T-helper 1 cell treated with Interleukin-12 subunit alpha and Interleukin-12 subunit beta and Interleukin-4 antibody, amounts not matched to agents 30 ng/mL and 1 ng/mL, for 36 hours (primary cell): ENCODE results near the gene RWDD3. TPM values are rescaled to one million over a fixed set of nuclear protein-coding genes. Genes with fewer than 3 reads are reported as not detected.

Experiments
- intact Hi-C: fragments of 100-400 bp; cut with micrococcal nuclease; formaldehyde crosslinking; loops from one replicate; pipeline ENCODE4 v1.15.1; 2024
- total RNA-seq: library from RNA; stranded (reverse); gene quantifications from 2 replicates; pipeline ENCODE4 v1.2.3, GENCODE V29; 2022

RWDD3 gene
- total RNA-seq, result 16.2 and 16.3 TPM in 2 replicates

GRCh38 chr1:95233737-95234500, at the start of gene RWDD3:
RWDD3 (plus strand) TSS chr1:95234210; CDS start chr1:95234231, 21 bp downstream.
- intact Hi-C loops, result loop anchor here (1.0 to 5.0 kb wide), 13 partner anchors 115 to 1487 kb away; partner anchors contain the start of genes ABCD3, ALG14, DNTTIP2 and PTBP2

GRCh38 chr1:95186149-95186548, 47.9 kb upstream of the RWDD3 start:
- intact Hi-C loops, result no loop called here

- intact Hi-C loops, result no loop called here
Measured at GRCh38 chr1:95193591-95193990, 40.4 kb upstream of the RWDD3 start.

GRCh38 chr1:95195046-95195445, 39.0 kb upstream of the RWDD3 start:
- intact Hi-C loops, result no loop called here

- intact Hi-C loops, result no loop called here
Measured at GRCh38 chr1:95196017-95196416, 38.0 kb upstream of the RWDD3 start.

GRCh38 chr1:95197616-95198252, 36.3 kb upstream of the RWDD3 start:
- intact Hi-C loops, result no loop called here

GRCh38 chr1:95201905-95202304, 32.1 kb upstream of the RWDD3 start:
- intact Hi-C loops, result no loop called here

GRCh38 chr1:95203908-95204437, 30.0 kb upstream of the RWDD3 start:
- intact Hi-C loops, result no loop called here

GRCh38 chr1:95206514-95206913, 27.5 kb upstream of the RWDD3 start:
- intact Hi-C loops, result no loop called here

- intact Hi-C loops, result no loop called here
Measured at GRCh38 chr1:95207223-95207935, 26.6 kb upstream of the RWDD3 start.

- intact Hi-C loops, result no loop called here
Measured at GRCh38 chr1:95208876-95209275, 25.1 kb upstream of the RWDD3 start.

GRCh38 chr1:95209291-95209690, 24.7 kb upstream of the RWDD3 start:
- intact Hi-C loops, result no loop called here

- intact Hi-C loops, result no loop called here
Measured at GRCh38 chr1:95216292-95216990, 17.6 kb upstream of the RWDD3 start.

- intact Hi-C loops, result no loop called here
Measured at GRCh38 chr1:95217371-95217770, 16.6 kb upstream of the RWDD3 start.

GRCh38 chr1:95219407-95219806, 14.6 kb upstream of the RWDD3 start:
- intact Hi-C loops, result no loop called here

- intact Hi-C loops, result no loop called here
Measured at GRCh38 chr1:95221306-95221705, 12.7 kb upstream of the RWDD3 start.

- intact Hi-C loops, result no loop called here
Measured at GRCh38 chr1:95222629-95223028, 11.4 kb upstream of the RWDD3 start.

GRCh38 chr1:95223110-95223509, 10.9 kb upstream of the RWDD3 start:
- intact Hi-C loops, result no loop called here

GRCh38 chr1:95226781-95227660, 7.0 kb upstream of the RWDD3 start:
- intact Hi-C loops, result no loop called here

GRCh38 chr1:95229037-95229436, 5.0 kb upstream of the RWDD3 start:
- intact Hi-C loops, result no loop called here
